Ecto neural progenitor cell (in vitro differentiated cells): ENCODE data around the gene DSG1.
A peak's percentile ranks its signal among the peaks of the same experiment; 100 is the strongest.
"Not testable (repeated sequence)": the region's sequence is repeated elsewhere in the genome, so short reads cannot be mapped to it uniquely, and the experiment has no call there.

Source experiments
- DNase-seq: peaks from one replicate; pipeline ENCODE4 v3.0.0-alpha.2; 2018; ENCODE audit warnings: low spot score

Gene DSG1

GRCh38 chr18:31317860-31318259 lies at the start of gene DSG1:
Gene DSG1 (plus strand): TSS chr18:31318160. CDS start chr18:31318301, 141 bp downstream.
- DNase-seq = no peak

GRCh38 chr18:31268985-31269406 lies 49.0 kb upstream of the DSG1 start:
- DNase-seq = no peak

- DNase-seq = no peak
Measured at GRCh38 chr18:31269566-31269965, 48.4 kb upstream of the DSG1 start.

GRCh38 chr18:31270578-31270977 lies 47.4 kb upstream of the DSG1 start:
- no peak for DNase-seq

GRCh38 chr18:31273812-31274527 lies 44.0 kb upstream of the DSG1 start:
- DNase-seq = no peak

GRCh38 chr18:31274931-31275330 lies 43.0 kb upstream of the DSG1 start:
- DNase-seq = no peak

- DNase-seq = no peak
Measured at GRCh38 chr18:31275722-31276463, 42.1 kb upstream of the DSG1 start.

GRCh38 chr18:31278609-31279071 lies 39.3 kb upstream of the DSG1 start:
- DNase-seq = no peak

- no peak for DNase-seq
Measured at GRCh38 chr18:31280502-31280901, 37.5 kb upstream of the DSG1 start.

- no peak for DNase-seq
Measured at GRCh38 chr18:31281437-31281836, 36.5 kb upstream of the DSG1 start.

GRCh38 chr18:31289446-31289845 lies 28.5 kb upstream of the DSG1 start:
- DNase-seq = not testable (repeated sequence)

GRCh38 chr18:31291688-31292087 lies 26.3 kb upstream of the DSG1 start:
- no peak for DNase-seq

GRCh38 chr18:31294199-31294747 lies 23.7 kb upstream of the DSG1 start:
- DNase-seq = no peak

- no peak for DNase-seq
Measured at GRCh38 chr18:31297248-31297647, 20.7 kb upstream of the DSG1 start.

- peak; percentile 49 for DNase-seq
Measured at GRCh38 chr18:31301201-31301655, 16.7 kb upstream of the DSG1 start.

- no peak for DNase-seq
Measured at GRCh38 chr18:31302991-31303390, 15.0 kb upstream of the DSG1 start.

GRCh38 chr18:31303771-31304170 lies 14.2 kb upstream of the DSG1 start:
- DNase-seq = no peak

- DNase-seq = no peak
Measured at GRCh38 chr18:31309115-31309514, 8.8 kb upstream of the DSG1 start.

- DNase-seq = no peak
Measured at GRCh38 chr18:31316974-31317373, 986 bp upstream of the DSG1 start.

- DNase-seq = no peak
Measured at GRCh38 chr18:31321719-31322118, 3.8 kb downstream of the DSG1 start.

- DNase-seq = no peak
Measured at GRCh38 chr18:31325051-31325450, 7.1 kb downstream of the DSG1 start.

- no peak for DNase-seq
Measured at GRCh38 chr18:31329787-31330438, 12.0 kb downstream of the DSG1 start.
